HEK293T (cell line): ENCODE results near the gene RRP8.

Experiments
- BHLHE40 ChIP-seq: fragments of 450-650 bp; IDR thresholded peaks from 2 replicates; pipeline ENCODE4 v1.6.1; 2016; ENCODE audit warnings: mild to moderate bottlenecking, moderate library complexity, borderline replicate concordance
- ELF4 ChIP-seq: fragments of 450-650 bp; IDR thresholded peaks from 2 replicates; pipeline ENCODE4 v1.6.1; 2017; ENCODE audit warnings: antibody characterized with exemption
- FOXK2 ChIP-seq: fragments of 450-650 bp; IDR thresholded peaks from 2 replicates; pipeline ENCODE4 v1.6.1; 2016; ENCODE audit warnings: mild to moderate bottlenecking
- FOXM1 ChIP-seq: fragments of 450-650 bp; IDR thresholded peaks from 2 replicates; pipeline ENCODE4 v1.6.1; 2017; ENCODE audit warnings: mild to moderate bottlenecking, borderline replicate concordance
- HDGF ChIP-seq: fragments of 450-650 bp; IDR thresholded peaks from 2 replicates; pipeline ENCODE4 v1.6.1; 2017; ENCODE audit warnings: antibody characterized with exemption, borderline replicate concordance
- LEF1 ChIP-seq: fragments of 450-650 bp; IDR thresholded peaks from 2 replicates; pipeline ENCODE4 v1.6.1; 2017; ENCODE audit warnings: mild to moderate bottlenecking, borderline replicate concordance
- SP1 ChIP-seq: fragments of 450-650 bp; IDR thresholded peaks from 2 replicates; pipeline ENCODE4 v1.6.1; 2017
- SUZ12 ChIP-seq: fragments of 450-650 bp; IDR thresholded peaks from 2 replicates; pipeline ENCODE4 v1.6.1; 2016; ENCODE audit warnings: mild to moderate bottlenecking
- TARDBP ChIP-seq: fragments of 450-650 bp; IDR thresholded peaks from 2 replicates; pipeline ENCODE4 v1.6.1; 2016
- ZNF384 ChIP-seq: fragments of 450-650 bp; IDR thresholded peaks from 2 replicates; pipeline ENCODE4 v1.6.1; 2016

DNA sequence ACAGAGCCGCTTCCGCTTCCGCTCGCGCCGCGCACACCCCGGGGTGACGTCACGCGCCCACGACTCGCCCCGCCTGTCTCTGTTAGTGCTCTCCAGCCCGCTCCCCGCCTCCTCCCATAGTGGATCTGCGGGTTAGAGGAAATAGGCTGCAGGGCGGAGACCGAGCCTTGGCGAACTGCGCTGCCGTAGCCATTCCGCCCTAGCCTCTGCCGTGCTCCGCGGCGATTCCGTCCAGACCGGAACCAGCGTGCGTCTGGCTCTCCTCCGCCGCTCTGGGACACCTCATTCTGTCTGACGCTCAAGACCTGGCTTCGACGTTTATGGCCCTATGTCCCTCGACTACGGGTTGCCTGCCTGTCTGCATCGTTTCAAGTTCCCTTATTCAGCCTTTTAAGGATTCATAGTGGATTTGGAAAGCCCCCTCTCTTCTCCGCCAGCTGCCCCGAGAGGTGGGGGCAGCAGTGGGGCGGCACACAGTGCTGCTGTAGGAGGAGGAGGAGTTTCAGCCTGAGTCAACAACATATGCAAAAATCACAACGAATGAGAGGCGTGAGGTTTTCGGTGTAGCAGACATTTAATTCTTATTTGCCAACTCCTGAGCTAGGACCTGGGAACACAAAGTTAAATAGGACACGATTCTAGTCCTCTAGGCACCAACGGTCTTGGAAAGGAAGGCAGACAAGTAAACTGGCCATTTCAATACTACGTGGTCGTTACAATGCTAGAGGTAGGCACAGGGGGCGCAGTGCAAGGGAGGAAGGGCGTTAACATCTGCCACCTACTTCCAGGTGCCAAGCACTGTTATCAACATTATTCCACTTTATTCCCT, 9.0 kb upstream of the RRP8 start, which contains the start of gene TAF10:
- TF ChIP-seq SUZ12, result no peak
- no peak for TF ChIP-seq TARDBP
- TF ChIP-seq LEF1, result no peak
- no peak for TF ChIP-seq ZNF384
- no peak for TF ChIP-seq HDGF
- TF ChIP-seq FOXK2, result no peak
- peak; percentile 53; the same call in 1 of the 2 replicates for TF ChIP-seq ELF4
- TF ChIP-seq SP1, result no peak
- TF ChIP-seq BHLHE40, result no peak
- TF ChIP-seq FOXM1, result no peak
